Esophagus (tissue), 2 donors: ENCODE results near the gene SLC25A10. TPM values are rescaled to one million over a fixed set of nuclear protein-coding genes. Genes with fewer than 3 reads are reported as not detected.
A peak's percentile ranks its signal among the peaks of the same experiment; 100 is the strongest.

Experiments used
- H3K27ac ChIP-seq, 2 donors: one replicate each; pipeline ENCODE4 v1.5.1; 2013; ENCODE audit warnings: low read depth in 2 of 2, mild to moderate bottlenecking in 2 of 2, inconsistent platforms in 1 of 2, low read length in 1 of 2, moderate library complexity in 1 of 2
- H3K27me3 ChIP-seq, 2 donors: one replicate each; pipeline ENCODE4 v1.6.1; 2013; ENCODE audit warnings: low read length in 2 of 2, control low read depth in 1 of 2, mild to moderate bottlenecking in 1 of 2; ENCODE audit not compliant: insufficient read depth in 2 of 2, control insufficient read depth in 1 of 2
- H3K36me3 ChIP-seq, 2 donors: one replicate each; pipeline ENCODE4 v1.6.1; 2013; ENCODE audit warnings: low read length in 1 of 2; ENCODE audit not compliant: control insufficient read depth in 2 of 2, insufficient read depth in 2 of 2
- H3K4me1 ChIP-seq, 2 donors: one replicate each; pipeline ENCODE4 v1.6.1; 2013; ENCODE audit warnings: low read length in 1 of 2; ENCODE audit not compliant: control insufficient read depth in 2 of 2, insufficient read depth in 2 of 2
- H3K4me3 ChIP-seq, 2 donors: one replicate each; pipeline ENCODE4 v1.5.1; 2013; ENCODE audit warnings: low read length in 2 of 2, mild to moderate bottlenecking in 2 of 2, low read depth in 1 of 2, moderate library complexity in 1 of 2
- H3K9me3 ChIP-seq, 2 donors: one replicate each; pipeline ENCODE4 v1.6.1; 2013; ENCODE audit warnings: mild to moderate bottlenecking in 2 of 2, low read depth in 1 of 2, low read length in 1 of 2, moderate library complexity in 1 of 2; ENCODE audit not compliant: control insufficient read depth in 2 of 2, insufficient read depth in 1 of 2
- WGBS, 2 donors: extraction: QIAGEN DNeasy Blood & Tissue Kit; methylation state at CpG; one replicate each; pipeline ENCODE4 v1.1.7; 2013; 5-methylcytosine and 5-hydroxymethylcytosine counted together
- polyA plus RNA-seq, 2 donors: library from polyadenylated mRNA; stranded (reverse); fragments of 200-250 nt; gene quantifications; one replicate each; pipeline ENCODE4 v1.2.3, GENCODE V29; 2013
- donor health status: healthy with polysubstance abuse.
- donor health status: Bipolar disorder and iron deficiency.

The SLC25A10 gene
- polyA plus RNA-seq, 2 donors = 40.5 to 42.4 TPM

- Histone ChIP-seq H3K9me3 (no peaks in the 10 kb centered on the region), H3K36me3 (peaks cover 0 to 39% of the 10 kb centered on the region in 2 donors), H3K4me1 (peaks cover 3 to 19% of the 10 kb centered on the region in 2 donors), H3K27me3 (no peaks in the 10 kb centered on the region), H3K4me3 (peak overlapping the region; percentile 91 to 94), H3K27ac (peak overlapping the region; percentile 74 to 81)
- 28 to 31% methylated on average over 24 to 27 of the region's 27 CpGs for WGBS, 2 donors
Observed at GRCh38 chr17:81703747-81704654, 8.1 kb upstream of the SLC25A10 start.

- peaks cover 0 to 37% of the 10 kb centered on the region in 2 donors for H3K36me3 ChIP-seq
- peaks cover 4 to 24% of the 10 kb centered on the region in 2 donors for H3K4me1 ChIP-seq
Observed at GRCh38 chr17:81705518-81706231, 6.4 kb upstream of the SLC25A10 start.

GRCh38 chr17:81706232-81706611 lies 5.9 kb upstream of the SLC25A10 start:
- Histone ChIP-seq H3K36me3 (peaks cover 0 to 32% of the 10 kb centered on the region in 2 donors), H3K9me3 (no peaks in the 10 kb centered on the region), H3K4me3 (no peak overlapping the region), H3K4me1 (peaks cover 8 to 27% of the 10 kb centered on the region in 2 donors), H3K27ac (no peak overlapping the region), H3K27me3 (no peaks in the 10 kb centered on the region)
- 92 to 93% methylated on average over 17 of the region's 17 CpGs for WGBS, 2 donors

More at GRCh38 chr17:81705518-81706231, 6.4 kb upstream of the SLC25A10 start:
- Histone ChIP-seq H3K9me3 (no peaks in the 10 kb centered on the region), H3K27me3 (no peaks in the 10 kb centered on the region), H3K27ac (no peak overlapping the region), H3K4me3 (no peak overlapping the region)
- 93 to 94% methylated on average over 30 of the region's 30 CpGs for WGBS, 2 donors

- H3K27me3 ChIP-seq = no peaks in the 10 kb centered on the region
- peaks cover 9 to 20% of the 10 kb centered on the region in 2 donors for H3K4me1 ChIP-seq
- H3K27ac ChIP-seq = no peak overlapping the region
- peaks cover 0 to 26% of the 10 kb centered on the region in 2 donors for H3K36me3 ChIP-seq
- no peaks in the 10 kb centered on the region for H3K9me3 ChIP-seq
- WGBS, 2 donors = 91% methylated on average over 54 of the region's 54 CpGs
- no peak overlapping the region for H3K4me3 ChIP-seq
Observed at GRCh38 chr17:81706757-81707624, 5.1 kb upstream of the SLC25A10 start.

GRCh38 chr17:81707725-81708646 lies 4.1 kb upstream of the SLC25A10 start:
- 83 to 85% methylated on average over 25 of the region's 25 CpGs for WGBS, 2 donors
- Histone ChIP-seq H3K36me3 (peaks cover 0 to 26% of the 10 kb centered on the region in 2 donors), H3K4me1 (peaks cover 9 to 15% of the 10 kb centered on the region in 2 donors), H3K9me3 (no peaks in the 10 kb centered on the region), H3K27me3 (no peaks in the 10 kb centered on the region), H3K4me3 (no peak overlapping the region), H3K27ac (no peak overlapping the region)

- Histone ChIP-seq H3K27me3 (no peaks in the 10 kb centered on the region), H3K4me1 (peaks cover 9 to 22% of the 10 kb centered on the region in 2 donors), H3K9me3 (no peaks in the 10 kb centered on the region), H3K4me3 (no peak overlapping the region), H3K36me3 (peaks cover 0 to 26% of the 10 kb centered on the region in 2 donors), H3K27ac (no peak overlapping the region)
- WGBS, 2 donors = 85 to 91% methylated on average over 17 of the region's 17 CpGs
Observed at GRCh38 chr17:81708739-81709185, 3.3 kb upstream of the SLC25A10 start.

GRCh38 chr17:81710514-81711308 lies 1.4 kb upstream of the SLC25A10 start:
- WGBS, 2 donors = 10 to 16% methylated on average over 29 of the region's 29 CpGs
- Histone ChIP-seq H3K4me1 (peaks cover 13 to 23% of the 10 kb centered on the region in 2 donors), H3K27me3 (no peaks in the 10 kb centered on the region), H3K9me3 (no peaks in the 10 kb centered on the region), H3K36me3 (peaks cover 0 to 27% of the 10 kb centered on the region in 2 donors), H3K27ac (peak overlapping the region; percentile 21 to 79), H3K4me3 (peak overlapping the region in 1 of 2 donors; percentile 56)

- Histone ChIP-seq H3K9me3 (no peaks in the 10 kb centered on the region), H3K27ac (peak overlapping the region; percentile 17 to 65), H3K4me3 (peak overlapping the region; percentile 56 to 85), H3K4me1 (peaks cover 13 to 23% of the 10 kb centered on the region in 2 donors), H3K27me3 (no peaks in the 10 kb centered on the region), H3K36me3 (peaks cover 0 to 28% of the 10 kb centered on the region in 2 donors)
- WGBS, 2 donors = 3 to 5% methylated on average over 19 to 41 of the region's 41 CpGs
Observed at GRCh38 chr17:81712468-81713003, 452 bp downstream of the SLC25A10 start.
